Measurements from ENCODE around the gene VAV1. TPM values are rescaled to one million over a fixed set of nuclear protein-coding genes. Genes with fewer than 3 reads are reported as not detected.

The VAV1 gene
- total and polyA plus RNA-seq, 2 experiments from 2014 or later: 0.82 to 1.8 TPM

GRCh38 chr19:6724631-6725492 lies 47.6 kb upstream of the VAV1 start:
- Histone ChIP-seq H3K79me2 (replicated peaks; ENCODE audit: insufficient read depth) (no peaks in the 10 kb centered on the region), H4K20me1 (replicated peaks; ENCODE audit: insufficient read depth) (no peaks in the 10 kb centered on the region), H3K36me3 (ENCODE audit: insufficient read depth) (no peaks in the 10 kb centered on the region), H3K4me3 (no peak overlapping the region), H3K27me3 (ENCODE audit: insufficient read depth) (no peaks in the 10 kb centered on the region), H3K27ac (ENCODE audit: low read depth) (no peak overlapping the region), H2AFZ (no peak overlapping the region), H3K4me2 (no peak overlapping the region), H3K9me2 (ENCODE audit: insufficient read depth) (no peaks in the 10 kb centered on the region), H3F3A (replicated peaks; ENCODE audit: low read depth) (no peaks in the 10 kb centered on the region), H3K4me1 (ENCODE audit: insufficient read depth) (peaks cover 15% of the 10 kb centered on the region)
- Mint-ChIP-seq H3K27me3 (ENCODE audit: insufficient read depth, low read depth, poor library complexity) (peaks cover 10% of the 10 kb centered on the region), H3K36me3 (ENCODE audit: low read depth) (peaks cover under 1% of the 10 kb centered on the region; the same call in 2 of the 3 replicates), H3K27ac (no peak overlapping the region; the same call in 1 of the 2 replicates), H3K4me3 (no peak overlapping the region), H3K9me3 (peaks cover 7% of the 10 kb centered on the region), H3K4me1 (peaks cover 6% of the 10 kb centered on the region)
- no peak for TF ChIP-seq STAT1 (IDR thresholded peaks at IDR 0.05; ENCODE audit: unreplicated experiment)
- TF ChIP-seq EZH2phosphoT487 (IDR thresholded peaks at IDR 0.05; ENCODE audit: unreplicated experiment): no peak
- no peak for TF ChIP-seq ZNF114 (CRISPR knock-in tag; IDR thresholded peaks at IDR 0.05)
- TF ChIP-seq JUNB (IDR thresholded peaks at IDR 0.05; ENCODE audit: unreplicated experiment): no peak
- TF ChIP-seq, protein P1, sequence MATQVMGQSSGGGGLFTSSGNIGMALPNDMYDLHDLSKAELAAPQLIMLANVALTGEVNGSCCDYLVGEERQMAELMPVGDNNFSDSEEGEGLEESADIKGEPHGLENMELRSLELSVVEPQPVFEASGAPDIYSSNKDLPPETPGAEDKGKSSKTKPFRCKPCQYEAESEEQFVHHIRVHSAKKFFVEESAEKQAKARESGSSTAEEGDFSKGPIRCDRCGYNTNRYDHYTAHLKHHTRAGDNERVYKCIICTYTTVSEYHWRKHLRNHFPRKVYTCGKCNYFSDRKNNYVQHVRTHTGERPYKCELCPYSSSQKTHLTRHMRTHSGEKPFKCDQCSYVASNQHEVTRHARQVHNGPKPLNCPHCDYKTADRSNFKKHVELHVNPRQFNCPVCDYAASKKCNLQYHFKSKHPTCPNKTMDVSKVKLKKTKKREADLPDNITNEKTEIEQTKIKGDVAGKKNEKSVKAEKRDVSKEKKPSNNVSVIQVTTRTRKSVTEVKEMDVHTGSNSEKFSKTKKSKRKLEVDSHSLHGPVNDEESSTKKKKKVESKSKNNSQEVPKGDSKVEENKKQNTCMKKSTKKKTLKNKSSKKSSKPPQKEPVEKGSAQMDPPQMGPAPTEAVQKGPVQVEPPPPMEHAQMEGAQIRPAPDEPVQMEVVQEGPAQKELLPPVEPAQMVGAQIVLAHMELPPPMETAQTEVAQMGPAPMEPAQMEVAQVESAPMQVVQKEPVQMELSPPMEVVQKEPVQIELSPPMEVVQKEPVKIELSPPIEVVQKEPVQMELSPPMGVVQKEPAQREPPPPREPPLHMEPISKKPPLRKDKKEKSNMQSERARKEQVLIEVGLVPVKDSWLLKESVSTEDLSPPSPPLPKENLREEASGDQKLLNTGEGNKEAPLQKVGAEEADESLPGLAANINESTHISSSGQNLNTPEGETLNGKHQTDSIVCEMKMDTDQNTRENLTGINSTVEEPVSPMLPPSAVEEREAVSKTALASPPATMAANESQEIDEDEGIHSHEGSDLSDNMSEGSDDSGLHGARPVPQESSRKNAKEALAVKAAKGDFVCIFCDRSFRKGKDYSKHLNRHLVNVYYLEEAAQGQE (IDR thresholded peaks at IDR 0.05; ENCODE audit: unreplicated experiment): no peak
- TF ChIP-seq EZH2 (IDR thresholded peaks at IDR 0.05; ENCODE audit: low read depth, unreplicated experiment): no peak
- TF ChIP-seq, protein P2, sequence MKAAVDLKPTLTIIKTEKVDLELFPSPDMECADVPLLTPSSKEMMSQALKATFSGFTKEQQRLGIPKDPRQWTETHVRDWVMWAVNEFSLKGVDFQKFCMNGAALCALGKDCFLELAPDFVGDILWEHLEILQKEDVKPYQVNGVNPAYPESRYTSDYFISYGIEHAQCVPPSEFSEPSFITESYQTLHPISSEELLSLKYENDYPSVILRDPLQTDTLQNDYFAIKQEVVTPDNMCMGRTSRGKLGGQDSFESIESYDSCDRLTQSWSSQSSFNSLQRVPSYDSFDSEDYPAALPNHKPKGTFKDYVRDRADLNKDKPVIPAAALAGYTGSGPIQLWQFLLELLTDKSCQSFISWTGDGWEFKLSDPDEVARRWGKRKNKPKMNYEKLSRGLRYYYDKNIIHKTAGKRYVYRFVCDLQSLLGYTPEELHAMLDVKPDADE (IDR thresholded peaks at IDR 0.05): no peak
- no peak for TF ChIP-seq POLR2AphosphoS5 (IDR thresholded peaks at IDR 0.05; ENCODE audit: low read depth)
- TF ChIP-seq ZNF331 (CRISPR knock-in tag; IDR thresholded peaks at IDR 0.05; ENCODE audit: low read depth): no peak
- no peak for TF ChIP-seq CREB1 (CRISPR knock-in tag; IDR thresholded peaks at IDR 0.05; ENCODE audit: low read depth)
- no peak for TF ChIP-seq ZNF462 (CRISPR knock-in tag; IDR thresholded peaks at IDR 0.05)
- TF ChIP-seq CTCF (conservative IDR thresholded peaks at IDR 0.05; ENCODE audit: low read depth in 2 of 2): no peak
- TF ChIP-seq NANOG (IDR thresholded peaks at IDR 0.05; ENCODE audit: borderline replicate concordance): no peak
- DNase-seq (ENCODE audit: low spot score) (no peak), ATAC-seq (no peak)

Measured in GM23338 (cell line).